ENCODE data around the gene ISCU.
A peak's percentile ranks its signal among the peaks of the same experiment; 100 is the strongest.

Gene ISCU

DNA sequence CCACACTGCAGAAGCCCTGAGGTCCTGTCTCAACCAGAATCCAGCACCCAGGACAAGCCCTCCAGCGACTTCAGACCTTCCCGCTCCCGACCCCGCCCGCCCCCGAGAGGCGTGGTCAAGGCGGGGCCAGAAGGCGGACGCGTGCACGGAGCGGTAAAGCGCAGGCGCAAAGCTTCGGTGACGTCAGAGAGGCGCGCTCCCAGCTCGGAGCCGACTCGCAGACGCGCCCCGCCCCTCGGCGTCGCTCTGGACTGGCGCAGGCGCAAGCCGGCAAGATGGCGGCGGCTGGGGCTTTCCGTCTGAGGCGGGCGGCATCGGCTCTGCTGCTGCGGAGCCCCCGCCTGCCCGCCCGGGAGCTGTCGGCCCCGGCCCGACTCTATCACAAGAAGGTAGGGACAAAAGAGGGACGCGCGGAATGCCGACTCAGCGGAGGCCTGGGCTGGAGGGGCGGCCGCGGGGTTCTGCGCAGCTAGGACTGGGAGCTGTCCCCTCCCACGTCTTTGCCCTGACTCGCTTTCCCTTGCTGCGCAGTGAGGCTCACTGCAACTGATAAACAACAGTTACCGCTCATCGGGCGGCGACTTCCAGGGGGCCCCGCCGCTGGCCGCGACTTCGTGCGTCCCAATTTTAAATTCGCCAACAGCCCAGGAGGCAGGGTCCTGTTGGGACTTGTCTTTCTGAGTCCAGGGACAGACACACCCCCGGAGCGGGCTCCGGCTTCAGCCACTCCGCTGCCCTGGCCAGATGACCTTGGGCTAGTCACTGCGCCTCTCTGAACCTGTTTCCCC, at the start of gene ISCU:
Gene ISCU (plus strand): TSS at position 249 of the 788 bp plus-strand sequence. CDS start 27 bp downstream, at position 276.
- peak; percentile 99 for DNase-seq
- Mint-ChIP-seq H3K9me3 (no peaks in the 10 kb centered on the region), H3K27me3 (ENCODE audit: low read depth, poor library complexity) (peaks cover 3% of the 10 kb centered on the region), H3K36me3 (ENCODE audit: low read depth) (peaks cover 18% of the 10 kb centered on the region), H3K27ac (peak within 1 kb of the TSS; percentile 100), H3K4me1 (peaks cover 34% of the 10 kb centered on the region), H3K4me3 (peak within 1 kb of the TSS; percentile 100)
- TF ChIP-seq, protein P1, sequence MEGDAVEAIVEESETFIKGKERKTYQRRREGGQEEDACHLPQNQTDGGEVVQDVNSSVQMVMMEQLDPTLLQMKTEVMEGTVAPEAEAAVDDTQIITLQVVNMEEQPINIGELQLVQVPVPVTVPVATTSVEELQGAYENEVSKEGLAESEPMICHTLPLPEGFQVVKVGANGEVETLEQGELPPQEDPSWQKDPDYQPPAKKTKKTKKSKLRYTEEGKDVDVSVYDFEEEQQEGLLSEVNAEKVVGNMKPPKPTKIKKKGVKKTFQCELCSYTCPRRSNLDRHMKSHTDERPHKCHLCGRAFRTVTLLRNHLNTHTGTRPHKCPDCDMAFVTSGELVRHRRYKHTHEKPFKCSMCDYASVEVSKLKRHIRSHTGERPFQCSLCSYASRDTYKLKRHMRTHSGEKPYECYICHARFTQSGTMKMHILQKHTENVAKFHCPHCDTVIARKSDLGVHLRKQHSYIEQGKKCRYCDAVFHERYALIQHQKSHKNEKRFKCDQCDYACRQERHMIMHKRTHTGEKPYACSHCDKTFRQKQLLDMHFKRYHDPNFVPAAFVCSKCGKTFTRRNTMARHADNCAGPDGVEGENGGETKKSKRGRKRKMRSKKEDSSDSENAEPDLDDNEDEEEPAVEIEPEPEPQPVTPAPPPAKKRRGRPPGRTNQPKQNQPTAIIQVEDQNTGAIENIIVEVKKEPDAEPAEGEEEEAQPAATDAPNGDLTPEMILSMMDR (IDR thresholded peaks at IDR 0.05): no peak

DNA sequence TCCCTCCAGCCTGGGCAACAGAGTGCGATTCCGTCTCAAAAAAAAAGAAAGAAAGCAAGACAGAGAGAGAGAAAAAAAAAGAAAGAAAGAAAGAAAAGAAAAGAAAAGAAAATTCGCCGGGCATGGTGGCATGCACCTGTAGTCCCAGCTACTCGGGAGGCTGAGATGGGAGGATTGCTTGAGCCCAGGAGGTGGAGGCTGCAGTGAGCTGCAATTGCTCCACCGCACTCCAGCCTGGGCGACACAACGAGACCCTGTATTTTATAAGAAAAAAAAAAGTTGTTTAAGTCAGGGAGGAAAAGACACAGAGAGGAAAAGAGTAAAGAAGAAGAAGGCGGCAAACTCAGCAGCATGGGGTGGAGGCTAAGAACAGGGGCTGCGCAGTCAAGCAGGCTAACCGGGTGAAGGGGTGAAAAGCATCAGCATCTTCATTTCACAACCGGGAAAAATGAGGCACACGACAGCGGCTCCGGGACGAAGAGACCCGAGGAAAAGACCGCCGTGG, 47.9 kb upstream of the ISCU start:
- H3K27me3 Mint-ChIP-seq (ENCODE audit: low read depth, poor library complexity): peaks cover 12% of the 10 kb centered on the region
- H3K4me1 Mint-ChIP-seq: peaks cover 9% of the 10 kb centered on the region
- TF ChIP-seq, protein P1 (IDR thresholded peaks at IDR 0.05): no peak
- DNase-seq: no peak
- H3K4me3 Mint-ChIP-seq: peak overlapping the region; percentile 95
- peaks cover 7% of the 10 kb centered on the region for H3K36me3 Mint-ChIP-seq (ENCODE audit: low read depth)
- no peaks in the 10 kb centered on the region for H3K9me3 Mint-ChIP-seq
- H3K27ac Mint-ChIP-seq: no peak overlapping the region

DNA sequence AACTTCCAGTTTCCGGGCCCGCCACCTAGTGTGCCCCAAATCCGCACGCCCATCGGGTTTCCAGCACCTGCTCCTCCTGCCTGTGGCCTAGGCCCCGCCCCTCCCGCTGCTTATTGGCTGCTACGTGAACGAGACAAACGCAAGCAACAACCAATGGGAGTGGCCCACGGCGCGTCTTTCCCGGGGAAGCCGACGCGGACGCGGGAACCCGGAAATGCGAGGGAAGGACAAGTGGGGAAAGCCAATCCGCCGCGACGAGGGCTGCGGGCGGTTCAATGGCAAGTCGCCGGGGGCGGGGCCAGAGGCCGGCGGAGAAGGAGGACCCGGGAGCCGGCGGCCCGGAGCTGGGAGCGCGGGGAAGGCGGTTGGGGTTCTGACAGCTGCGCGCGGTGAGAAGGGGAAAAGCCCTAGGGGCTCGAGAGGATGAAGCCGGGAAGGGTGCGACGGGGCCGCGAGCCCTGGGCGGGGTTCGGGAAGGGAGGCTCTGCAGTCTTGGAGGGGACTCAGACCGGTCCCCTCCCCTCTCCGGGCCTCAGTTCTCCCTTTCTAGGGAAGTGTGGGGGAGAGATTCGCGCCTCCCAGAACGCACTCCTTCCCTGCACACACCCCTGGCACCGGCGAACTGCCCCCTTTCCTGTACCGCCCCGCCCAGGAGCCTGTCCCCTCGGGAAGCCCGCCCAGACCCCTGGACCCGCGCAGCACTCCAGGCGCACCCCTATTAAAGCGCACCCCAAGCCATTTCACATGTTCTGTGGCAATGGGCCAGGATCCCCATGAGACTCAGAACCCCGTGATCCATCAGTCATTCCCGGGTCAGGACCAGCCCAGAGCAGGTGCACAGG, 47.2 kb upstream of the ISCU start, which contains the start of gene FICD:
Gene FICD (plus strand): TSS at position 305 of the 842 bp plus-strand sequence. CDS start 1,696 bp downstream, outside the sequence.
- no peak within 1 kb of the TSS for H3K27ac Mint-ChIP-seq
- H3K36me3 Mint-ChIP-seq (ENCODE audit: low read depth): peaks cover 13% of the 10 kb centered on the region
- H3K9me3 Mint-ChIP-seq: no peaks in the 10 kb centered on the region
- H3K27me3 Mint-ChIP-seq (ENCODE audit: low read depth, poor library complexity): peaks cover 12% of the 10 kb centered on the region
- TF ChIP-seq, protein P1 (IDR thresholded peaks at IDR 0.05): no peak
- H3K4me1 Mint-ChIP-seq: peaks cover 9% of the 10 kb centered on the region
- peak; percentile 99 for DNase-seq
- H3K4me3 Mint-ChIP-seq: peak within 1 kb of the TSS; percentile 95

DNA sequence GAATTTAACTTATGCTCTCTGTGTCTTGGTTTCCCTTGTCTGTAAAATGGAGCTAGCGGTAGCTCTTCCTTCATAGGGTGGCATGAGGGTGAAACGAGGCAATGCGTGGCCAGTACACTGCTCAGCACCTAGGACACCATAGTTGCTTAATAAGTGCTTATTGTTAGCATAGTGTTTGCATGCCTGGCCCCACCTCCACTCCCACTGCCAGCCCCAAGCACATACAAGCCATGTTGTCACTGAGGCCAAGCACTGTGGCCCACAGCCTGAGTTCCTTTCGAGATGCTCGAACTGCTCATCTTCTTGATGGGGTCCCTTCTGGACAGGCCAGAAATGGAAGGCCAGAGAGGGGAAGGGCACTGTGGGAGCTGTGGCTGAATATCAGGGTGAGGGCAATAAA, 46.5 kb upstream of the ISCU start:
- Mint-ChIP-seq H3K9me3 (no peaks in the 10 kb centered on the region), H3K36me3 (ENCODE audit: low read depth) (peaks cover 21% of the 10 kb centered on the region), H3K27me3 (ENCODE audit: low read depth, poor library complexity) (peaks cover 12% of the 10 kb centered on the region), H3K4me1 (peaks cover 9% of the 10 kb centered on the region), H3K27ac (no peak overlapping the region), H3K4me3 (peak overlapping the region; percentile 95)
- TF ChIP-seq, protein P1 (IDR thresholded peaks at IDR 0.05): no peak
- no peak for DNase-seq

DNA sequence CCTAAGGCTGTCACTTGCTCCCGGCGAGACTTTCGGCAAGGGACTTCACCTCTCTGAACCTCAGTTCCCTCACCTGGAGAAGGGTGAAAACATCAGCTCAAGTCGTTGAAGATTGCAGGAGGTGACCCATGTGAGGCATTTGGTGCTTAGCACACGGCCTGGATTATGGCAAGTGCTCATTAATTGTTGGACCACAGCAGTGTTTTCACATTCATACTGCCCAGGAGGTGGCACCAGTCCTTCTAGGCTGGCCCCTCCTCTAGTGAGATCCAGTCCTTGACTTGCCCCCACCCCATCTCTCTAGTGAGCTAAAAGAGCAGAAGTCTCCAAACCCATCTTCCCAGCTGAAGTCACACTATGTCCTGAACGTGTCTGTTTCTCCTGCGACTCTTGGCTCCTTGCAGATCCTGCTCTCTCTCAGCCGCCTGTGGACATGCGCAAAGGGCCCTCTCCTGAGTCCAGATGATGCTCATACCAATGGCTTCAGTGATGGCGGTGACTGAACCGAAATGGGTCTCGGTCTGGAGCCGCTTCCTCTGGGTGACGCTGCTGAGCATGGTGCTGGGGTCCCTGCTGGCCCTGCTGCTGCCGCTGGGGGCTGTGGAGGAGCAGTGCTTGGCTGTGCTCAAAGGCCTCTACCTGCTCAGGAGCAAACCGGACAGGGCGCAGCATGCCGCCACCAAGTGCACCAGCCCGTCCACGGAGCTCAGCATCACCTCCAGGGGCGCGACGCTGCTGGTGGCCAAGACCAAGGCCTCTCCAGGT, 45.7 kb upstream of the ISCU start:
- Mint-ChIP-seq H3K36me3 (ENCODE audit: low read depth) (peaks cover 26% of the 10 kb centered on the region), H3K9me3 (no peaks in the 10 kb centered on the region), H3K27me3 (ENCODE audit: low read depth, poor library complexity) (peaks cover 8% of the 10 kb centered on the region), H3K4me1 (peaks cover 9% of the 10 kb centered on the region), H3K4me3 (peak overlapping the region; percentile 95), H3K27ac (peak overlapping the region; percentile 78)
- no peak for DNase-seq
- TF ChIP-seq, protein P1 (IDR thresholded peaks at IDR 0.05): no peak

All from nephron progenitor cell (in vitro differentiated cells).